ENCODE results near the gene SPACA1.

Gene SPACA1

GRCh38 chr6:88115307-88115706 lies 67.7 kb downstream of the SPACA1 start:
- TF ChIP-seq REST (IDR thresholded peaks at IDR 0.05; ENCODE audit: insufficient read depth in 1 of 2, low read depth in 2 of 2, low read length in 2 of 2) (no peak), POLR2AphosphoS5 (IDR thresholded peaks at IDR 0.05; ENCODE audit: low read depth, low read length) (no peak), SIN3A (IDR thresholded peaks at IDR 0.05; ENCODE audit: borderline replicate concordance, insufficient read depth, low read length) (no peak), TAF1 (IDR thresholded peaks at IDR 0.05; ENCODE audit: borderline replicate concordance, insufficient read depth, low read length) (no peak), FOXP2 (optimal IDR thresholded peaks at IDR 0.05; ENCODE audit: borderline replicate concordance, extremely low read depth, extremely low read length, insufficient read depth) (no peak)

GRCh38 chr6:88116276-88116675 lies 68.6 kb downstream of the SPACA1 start:
- TF ChIP-seq FOXP2 (optimal IDR thresholded peaks at IDR 0.05; ENCODE audit: borderline replicate concordance, extremely low read depth, extremely low read length, insufficient read depth) (no peak), REST (IDR thresholded peaks at IDR 0.05; ENCODE audit: insufficient read depth in 1 of 2, low read depth in 2 of 2, low read length in 2 of 2) (no peak), SIN3A (IDR thresholded peaks at IDR 0.05; ENCODE audit: borderline replicate concordance, insufficient read depth, low read length) (no peak), TAF1 (IDR thresholded peaks at IDR 0.05; ENCODE audit: borderline replicate concordance, insufficient read depth, low read length) (no peak), POLR2AphosphoS5 (IDR thresholded peaks at IDR 0.05; ENCODE audit: low read depth, low read length) (no peak)
